Measurements from ENCODE around the gene PKP2.

PKP2 gene

GRCh38 chr12:32754111-32754510 is 142.5 kb downstream of the PKP2 start:
- Histone ChIP-seq H3K27me3 (ENCODE audit: insufficient read depth, low read length) (no peaks in the 10 kb centered on the region), H3F3A (ENCODE audit: insufficient read depth, low read length) (no peaks in the 10 kb centered on the region), H3K4me3 (ENCODE audit: low read depth, low read length, poor library complexity, severe bottlenecking) (peak overlapping the region; percentile 81), H4K20me1 (ENCODE audit: insufficient read depth, low read length) (no peaks in the 10 kb centered on the region), H3K79me2 (ENCODE audit: insufficient read depth, low read length) (no peaks in the 10 kb centered on the region), H3K4me1 (ENCODE audit: insufficient read depth, low read length, severe bottlenecking) (peaks cover 15% of the 10 kb centered on the region), H3K36me3 (ENCODE audit: insufficient read depth, low read length) (peaks cover 49% of the 10 kb centered on the region), H3K9ac (ENCODE audit: low read length) (peak overlapping the region; percentile 83; the same call in 1 of the 2 replicates), H2AFZ (ENCODE audit: low read length) (no peak overlapping the region), H3K4me2 (ENCODE audit: low read length) (peak overlapping the region; percentile 95), H3K9me2 (ENCODE audit: low read depth, low read length) (no peaks in the 10 kb centered on the region), H3K27ac (ENCODE audit: low read depth, low read length, poor library complexity, severe bottlenecking) (peak overlapping the region; percentile 20), H3K9me3 (ENCODE audit: low read length) (no peaks in the 10 kb centered on the region)
- TF ChIP-seq EZH2 (IDR thresholded peaks at IDR 0.05; ENCODE audit: borderline replicate concordance, low read length) (no peak), CTCF (IDR thresholded peaks at IDR 0.05; ENCODE audit: low read length) (no peak)

- Histone ChIP-seq H3K4me2 (ENCODE audit: low read length) (peak overlapping the region; percentile 95; the same call in 1 of the 2 replicates), H3K9ac (ENCODE audit: low read length) (no peak overlapping the region)
Observed at GRCh38 chr12:32753605-32754004, 143.0 kb downstream of the PKP2 start.

GRCh38 chr12:32743264-32743663 is 153.3 kb downstream of the PKP2 start:
- TF ChIP-seq CTCF (IDR thresholded peaks at IDR 0.05; ENCODE audit: low read length) (no peak), EZH2 (IDR thresholded peaks at IDR 0.05; ENCODE audit: borderline replicate concordance, low read length) (no peak)
- H3K79me2 ChIP-seq (ENCODE audit: insufficient read depth, low read length), result no peaks in the 10 kb centered on the region

More at GRCh38 chr12:32753605-32754004, 143.0 kb downstream of the PKP2 start:
- H3K9me3 ChIP-seq (ENCODE audit: low read length), result no peaks in the 10 kb centered on the region
- H3K9me2 ChIP-seq (ENCODE audit: low read depth, low read length), result no peaks in the 10 kb centered on the region
- H3K27ac ChIP-seq (ENCODE audit: low read depth, low read length, poor library complexity, severe bottlenecking), result no peak overlapping the region
- H3K79me2 ChIP-seq (ENCODE audit: insufficient read depth, low read length), result no peaks in the 10 kb centered on the region
- H3K4me3 ChIP-seq (ENCODE audit: low read depth, low read length, poor library complexity, severe bottlenecking), result peak overlapping the region; percentile 81
- no peaks in the 10 kb centered on the region for H4K20me1 ChIP-seq (ENCODE audit: insufficient read depth, low read length)
- H3K36me3 ChIP-seq (ENCODE audit: insufficient read depth, low read length), result peaks cover 54% of the 10 kb centered on the region
- H2AFZ ChIP-seq (ENCODE audit: low read length), result no peak overlapping the region
- no peaks in the 10 kb centered on the region for H3F3A ChIP-seq (ENCODE audit: insufficient read depth, low read length)
- H3K4me1 ChIP-seq (ENCODE audit: insufficient read depth, low read length, severe bottlenecking), result peaks cover 15% of the 10 kb centered on the region
- H3K27me3 ChIP-seq (ENCODE audit: insufficient read depth, low read length), result no peaks in the 10 kb centered on the region
- no peak for TF ChIP-seq CTCF (IDR thresholded peaks at IDR 0.05; ENCODE audit: low read length)
- no peak for TF ChIP-seq EZH2 (IDR thresholded peaks at IDR 0.05; ENCODE audit: borderline replicate concordance, low read length)

More at GRCh38 chr12:32743264-32743663, 153.3 kb downstream of the PKP2 start:
- no peaks in the 10 kb centered on the region for H3F3A ChIP-seq (ENCODE audit: insufficient read depth, low read length)
- no peaks in the 10 kb centered on the region for H3K9me3 ChIP-seq (ENCODE audit: low read length)
- H3K4me2 ChIP-seq (ENCODE audit: low read length), result no peak overlapping the region
- H3K36me3 ChIP-seq (ENCODE audit: insufficient read depth, low read length), result peaks cover 94% of the 10 kb centered on the region
- H3K27me3 ChIP-seq (ENCODE audit: insufficient read depth, low read length), result no peaks in the 10 kb centered on the region
- H2AFZ ChIP-seq (ENCODE audit: low read length), result no peak overlapping the region
- no peak overlapping the region for H3K9ac ChIP-seq (ENCODE audit: low read length)
- H3K4me3 ChIP-seq (ENCODE audit: low read depth, low read length, poor library complexity, severe bottlenecking), result no peak overlapping the region
- H3K9me2 ChIP-seq (ENCODE audit: low read depth, low read length), result no peaks in the 10 kb centered on the region
- H3K27ac ChIP-seq (ENCODE audit: low read depth, low read length, poor library complexity, severe bottlenecking), result no peak overlapping the region
- H3K4me1 ChIP-seq (ENCODE audit: insufficient read depth, low read length, severe bottlenecking), result no peaks in the 10 kb centered on the region
- H4K20me1 ChIP-seq (ENCODE audit: insufficient read depth, low read length), result no peaks in the 10 kb centered on the region
